HCT116 (cell line): ENCODE measurements around the gene JAK2. TPM values are rescaled to one million over a fixed set of nuclear protein-coding genes. Genes with fewer than 3 reads are reported as not detected.

Source experiments
- ATAC-seq: fragments of 200-7000 bp; cut with Tn5 transposase; 2 replicates; pipeline ENCODE4 v1.9.1; 2020; ENCODE audit warnings: mild to moderate bottlenecking, moderate library complexity
- BruUV-seq: library from RNA; stranded (reverse); fragments of 400-500 nt; replicated peaks from 2 replicates; lab custom pipeline; 2021; lab: Mats Ljungman, UMichigan
- CTCF ChIA-PET: fragments of 300-600 bp; sonication (Branson Sonifier 250); formaldehyde crosslinking; loops from one replicate; lab custom pipeline; 2021; ENCODE audit warnings: antibody characterized with exemption; lab: Charles Lee
- POLR2A ChIA-PET: fragments of 300-600, 350-600 bp; sonication (Branson Sonifier 250); formaldehyde crosslinking; loops from one replicate; lab custom pipeline; 2021; ENCODE audit warnings: antibody characterized with exemption; lab: Charles Lee
- RAD21 ChIA-PET, 2 experiments: fragments of 300-600 bp; sonication (Branson Sonifier 250); formaldehyde crosslinking; loops; one replicate each; lab custom pipeline; 2023; ENCODE audit warnings: low total read pairs in 2 of 2; ENCODE audit not compliant: uncharacterized antibody in 2 of 2, unreplicated experiment in 2 of 2, low non-redundant PET in 1 of 2; lab: Charles Lee
- DNase-seq: peaks from one replicate; pipeline ENCODE4 v3.0.0-alpha.2; 2010; ENCODE audit warnings: low read depth, low spot score
- H2AFZ ChIP-seq: fragments of 200-600 bp; shearing (Covaris generic), sonication (generic); 2 replicates; pipeline ENCODE4 v1.6.1; 2017; ENCODE audit warnings: low read depth, mixed run types, mixed read lengths, antibody characterized with exemption, low read length; ENCODE audit not compliant: poor library complexity, severe bottlenecking
- H3K27ac ChIP-seq: 2 replicates; pipeline ENCODE4 v1.5.1; 2012; ENCODE audit warnings: low read depth, low read length
- H3K27me3 ChIP-seq: fragments of 200-600 bp; sonication (generic); 2 replicates; pipeline ENCODE4 v1.6.1; 2016; ENCODE audit warnings: mixed run types, low read length, mixed read lengths; ENCODE audit not compliant: insufficient read depth
- H3K36me3 ChIP-seq, 2 experiments: fragments of 200-500 bp in 1 of 2; fragments of 200-600 bp in 1 of 2; sonication (Bioruptor generic) in 1 of 2; sonication (generic) in 1 of 2; 2 replicates each; pipeline versions ENCODE4 v1.5.1 to v1.6.1; 2014 to 2016; ENCODE audit warnings: low read length in 2 of 2, inconsistent platforms in 1 of 2, mixed read lengths in 1 of 2, mixed run types in 1 of 2; ENCODE audit not compliant: insufficient read depth in 2 of 2, control insufficient read depth in 1 of 2
- H3K4me1 ChIP-seq, 2 experiments: fragments of 200-600 bp in 1 of 2; sonication (generic) in 1 of 2; 2 replicates each; pipeline versions ENCODE4 v1.5.1 to v1.6.1; 2012 to 2017; ENCODE audit warnings: low read length in 2 of 2, inconsistent platforms in 1 of 2, mild to moderate bottlenecking in 1 of 2, mixed read lengths in 1 of 2, mixed run types in 1 of 2, moderate library complexity in 1 of 2; ENCODE audit not compliant: insufficient read depth in 2 of 2, control insufficient read depth in 1 of 2
- H3K4me2 ChIP-seq: fragments of 200-600 bp; sonication (generic); 2 replicates; pipeline ENCODE4 v1.6.1; 2017; ENCODE audit warnings: mixed run types, low read length, mixed read lengths
- H3K4me3 ChIP-seq, 2 experiments: fragments of 200-600 bp in 1 of 2; sonication (generic) in 1 of 2; replicated peaks in 1 of 2; 2 replicates each; pipeline ENCODE4 v1.5.1; 2011 to 2016; ENCODE audit warnings: low read length in 2 of 2, control low read depth in 1 of 2, low read depth in 1 of 2, mild to moderate bottlenecking in 1 of 2, mixed read lengths in 1 of 2, mixed run types in 1 of 2
- H3K79me2 ChIP-seq: fragments of 200-600 bp; sonication (generic); 2 replicates; pipeline ENCODE4 v1.6.1; 2017; ENCODE audit warnings: mild to moderate bottlenecking, mixed run types, low read length, moderate library complexity, mixed read lengths; ENCODE audit not compliant: insufficient read depth
- H3K9ac ChIP-seq: fragments of 200-600 bp; sonication (generic); 2 replicates; pipeline ENCODE4 v1.6.1; 2016; ENCODE audit warnings: low read length, mixed read lengths
- H3K9me2 ChIP-seq: fragments of 200-600 bp; sonication (generic), shearing (Covaris generic); 2 replicates; pipeline ENCODE4 v1.6.1; 2017; ENCODE audit warnings: mixed run types, mild to moderate bottlenecking, moderate library complexity; ENCODE audit not compliant: insufficient read depth
- H3K9me3 ChIP-seq, 2 experiments: fragments of 200-500 bp in 1 of 2; fragments of 200-600 bp in 1 of 2; sonication (Bioruptor generic) in 1 of 2; sonication (generic) in 1 of 2; 2 replicates each; pipeline ENCODE4 v1.6.1; 2014 to 2017; ENCODE audit warnings: low read length in 2 of 2, mixed read lengths in 2 of 2, inconsistent platforms in 1 of 2, low read depth in 1 of 2, mild to moderate bottlenecking in 1 of 2, mixed run types in 1 of 2, moderate library complexity in 1 of 2; ENCODE audit not compliant: control insufficient read depth in 1 of 2, insufficient read depth in 1 of 2
- H4K20me1 ChIP-seq: fragments of 200-600 bp; sonication (generic), shearing (Covaris generic); 2 replicates; pipeline ENCODE4 v1.6.1; 2017; ENCODE audit warnings: mixed run types, mild to moderate bottlenecking, moderate library complexity; ENCODE audit not compliant: insufficient read depth
- FOSL1 ChIP-seq: IDR thresholded peaks from 2 replicates; pipeline ENCODE4 v1.6.1; 2012; ENCODE audit warnings: low read depth
- POLR2AphosphoS5 ChIP-seq: IDR thresholded peaks from 2 replicates; pipeline ENCODE4 v1.6.1; 2011; ENCODE audit warnings: mild to moderate bottlenecking, low read depth, low read length, moderate library complexity
- SIN3A ChIP-seq: IDR thresholded peaks from 2 replicates; pipeline ENCODE4 v1.6.1; 2012; ENCODE audit warnings: low read depth
- ZFX ChIP-seq: fragments of 450-650 bp; IDR thresholded peaks from 2 replicates; pipeline ENCODE4 v1.6.1; 2017
- intact Hi-C: fragments of 100-400 bp; cut with micrococcal nuclease; formaldehyde crosslinking; loops from 2 replicates; pipeline ENCODE4 v1.10.0; 2022
- total RNA-seq: library from RNA; stranded (reverse); gene quantifications from one replicate; pipeline ENCODE4 v1.2.1, GENCODE V29; 2021; ENCODE audit not compliant: unreplicated experiment
- TF ChIP-seq, protein P1 (sequence below), 3 experiments: fragments of 200-600 bp in 1 of 3; sonication (generic) in 1 of 3; IDR thresholded peaks in 2 of 3; conservative IDR thresholded peaks in 1 of 3; 2 replicates each; pipeline ENCODE4 v1.5.1; 2012 to 2017; ENCODE audit warnings: low read depth in 2 of 3, low read length in 2 of 3, antibody characterized with exemption in 1 of 3, borderline replicate concordance in 1 of 3, control low read depth in 1 of 3, mild to moderate bottlenecking in 1 of 3, mixed read lengths in 1 of 3, mixed run types in 1 of 3, moderate library complexity in 1 of 3; ENCODE audit not compliant: insufficient read depth in 1 of 3
- TF ChIP-seq, protein P2 (sequence below): IDR thresholded peaks from 2 replicates; pipeline ENCODE4 v1.6.1; 2012
- TF ChIP-seq, protein P3 (sequence below): IDR thresholded peaks from 2 replicates; pipeline ENCODE4 v1.6.1; 2011; ENCODE audit warnings: mild to moderate bottlenecking, low read length, moderate library complexity; ENCODE audit not compliant: insufficient replicate concordance; ENCODE audit errors: extremely low read depth

JAK2 gene
- total RNA-seq, 1 experiment from 2014 or later, result 4.6 TPM

DNA sequence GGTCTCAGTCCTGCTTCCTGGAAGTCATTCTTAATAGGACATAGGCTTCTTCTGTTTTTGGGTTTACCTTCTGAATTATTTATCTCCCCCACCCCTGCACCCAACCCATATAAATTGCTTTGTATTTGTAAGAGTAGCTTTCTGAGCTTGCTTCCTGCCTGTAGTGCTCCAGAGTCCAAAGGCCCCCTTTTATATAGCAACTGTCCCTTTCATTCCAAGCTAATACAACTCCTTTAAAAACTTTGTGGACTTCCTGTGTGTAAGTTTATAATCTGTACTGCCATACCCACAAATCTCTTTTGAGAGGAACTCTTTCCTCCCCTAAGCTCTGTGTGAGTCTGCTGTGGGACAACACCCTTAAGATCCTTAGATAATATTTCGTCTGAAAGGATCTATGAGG is 7.8 kb downstream of the JAK2 start:
- TF ChIP-seq, protein P1, sequence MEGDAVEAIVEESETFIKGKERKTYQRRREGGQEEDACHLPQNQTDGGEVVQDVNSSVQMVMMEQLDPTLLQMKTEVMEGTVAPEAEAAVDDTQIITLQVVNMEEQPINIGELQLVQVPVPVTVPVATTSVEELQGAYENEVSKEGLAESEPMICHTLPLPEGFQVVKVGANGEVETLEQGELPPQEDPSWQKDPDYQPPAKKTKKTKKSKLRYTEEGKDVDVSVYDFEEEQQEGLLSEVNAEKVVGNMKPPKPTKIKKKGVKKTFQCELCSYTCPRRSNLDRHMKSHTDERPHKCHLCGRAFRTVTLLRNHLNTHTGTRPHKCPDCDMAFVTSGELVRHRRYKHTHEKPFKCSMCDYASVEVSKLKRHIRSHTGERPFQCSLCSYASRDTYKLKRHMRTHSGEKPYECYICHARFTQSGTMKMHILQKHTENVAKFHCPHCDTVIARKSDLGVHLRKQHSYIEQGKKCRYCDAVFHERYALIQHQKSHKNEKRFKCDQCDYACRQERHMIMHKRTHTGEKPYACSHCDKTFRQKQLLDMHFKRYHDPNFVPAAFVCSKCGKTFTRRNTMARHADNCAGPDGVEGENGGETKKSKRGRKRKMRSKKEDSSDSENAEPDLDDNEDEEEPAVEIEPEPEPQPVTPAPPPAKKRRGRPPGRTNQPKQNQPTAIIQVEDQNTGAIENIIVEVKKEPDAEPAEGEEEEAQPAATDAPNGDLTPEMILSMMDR (IDR thresholded peaks at IDR 0.05 in 2 of 3, conservative IDR thresholded peaks at IDR 0.05 in 1 of 3; ENCODE audit: borderline replicate concordance in 1 of 3, insufficient read depth in 1 of 3, low read depth in 2 of 3, low read length in 2 of 3), result no peak
- TF ChIP-seq ZFX (no peak), SIN3A (no peak), POLR2AphosphoS5 (no peak), FOSL1 (no peak)
- TF ChIP-seq, protein P2, sequence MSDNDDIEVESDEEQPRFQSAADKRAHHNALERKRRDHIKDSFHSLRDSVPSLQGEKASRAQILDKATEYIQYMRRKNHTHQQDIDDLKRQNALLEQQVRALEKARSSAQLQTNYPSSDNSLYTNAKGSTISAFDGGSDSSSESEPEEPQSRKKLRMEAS, result no peak
- TF ChIP-seq, protein P3, sequence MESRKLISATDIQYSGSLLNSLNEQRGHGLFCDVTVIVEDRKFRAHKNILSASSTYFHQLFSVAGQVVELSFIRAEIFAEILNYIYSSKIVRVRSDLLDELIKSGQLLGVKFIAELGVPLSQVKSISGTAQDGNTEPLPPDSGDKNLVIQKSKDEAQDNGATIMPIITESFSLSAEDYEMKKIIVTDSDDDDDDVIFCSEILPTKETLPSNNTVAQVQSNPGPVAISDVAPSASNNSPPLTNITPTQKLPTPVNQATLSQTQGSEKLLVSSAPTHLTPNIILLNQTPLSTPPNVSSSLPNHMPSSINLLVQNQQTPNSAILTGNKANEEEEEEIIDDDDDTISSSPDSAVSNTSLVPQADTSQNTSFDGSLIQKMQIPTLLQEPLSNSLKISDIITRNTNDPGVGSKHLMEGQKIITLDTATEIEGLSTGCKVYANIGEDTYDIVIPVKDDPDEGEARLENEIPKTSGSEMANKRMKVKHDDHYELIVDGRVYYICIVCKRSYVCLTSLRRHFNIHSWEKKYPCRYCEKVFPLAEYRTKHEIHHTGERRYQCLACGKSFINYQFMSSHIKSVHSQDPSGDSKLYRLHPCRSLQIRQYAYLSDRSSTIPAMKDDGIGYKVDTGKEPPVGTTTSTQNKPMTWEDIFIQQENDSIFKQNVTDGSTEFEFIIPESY, result no peak
- H3K79me2 ChIP-seq, result no peaks in the 10 kb centered on the region; the same call in 1 of the 2 replicates
- no peaks in the 10 kb centered on the region for H3K9me3 ChIP-seq
- H3K4me2 ChIP-seq, result no peak overlapping the region
- no peak overlapping the region for H3K9ac ChIP-seq
- intact Hi-C loops, result no loop called here
- CTCF ChIA-PET, result no interaction called here
- H2AFZ ChIP-seq, result no peak overlapping the region
- H3K27ac ChIP-seq, result no peak overlapping the region
- no peak for DNase-seq
- POLR2A ChIA-PET, result no interaction called here
- ATAC-seq, result no peak
- no peaks in the 10 kb centered on the region for H3K27me3 ChIP-seq
- BruUV-seq, result no TSS peak
- no peaks in the 10 kb centered on the region for H3K9me2 ChIP-seq
- H3K4me3 ChIP-seq, result no peak overlapping the region
- H3K4me1 ChIP-seq, result no peaks in the 10 kb centered on the region
- H4K20me1 ChIP-seq, result no peaks in the 10 kb centered on the region
- RAD21 ChIA-PET, result no interaction called here
- no peaks in the 10 kb centered on the region; a peak in 1 of 4 replicates for H3K36me3 ChIP-seq
